Pancreas (tissue), 10 donors: Measurements from ENCODE around the gene NEK10. TPM values are rescaled to one million over a fixed set of nuclear protein-coding genes. Genes with fewer than 3 reads are reported as not detected.

Source experiments
- ATAC-seq, 4 donors: fragments of 200-7000 bp; cut with Tn5 transposase; one replicate each; pipeline versions ENCODE4 v1.8.0 to v1.9.1; 2020; ENCODE audit warnings: mild to moderate bottlenecking in 4 of 4, moderate library complexity in 4 of 4
- DNase-seq, 6 donors: peaks; one replicate each; pipeline ENCODE4 v3.0.0-alpha.2; 2020
- FAIRE-seq: peaks from 2 replicates; lab custom pipeline; 2012; peaks lifted over from hg19 to GRCh38; lab: Jason Lieb, UNC
- H3K27ac ChIP-seq, 4 donors: fragments of 200-600 bp; sonication (generic); 1 replicate in 3 of 4; 2 replicates in 1 of 4; pipeline versions ENCODE4 v1.5.0 to v1.8.0; 2020
- H3K27me3 ChIP-seq, 4 donors: fragments of 200-600 bp; one replicate each; pipeline ENCODE4 v1.8.0; 2021
- H3K36me3 ChIP-seq, 3 donors: fragments of 200-600 bp; sonication (generic) in 1 of 3; one replicate each; pipeline versions ENCODE4 v1.5.0 to v1.8.0; 2020 to 2021
- H3K4me1 ChIP-seq, 3 donors: fragments of 200-600 bp; one replicate each; pipeline ENCODE4 v1.8.0; 2021
- H3K4me3 ChIP-seq, 4 donors: fragments of 200-600 bp; sonication (generic) in 2 of 4; one replicate each; pipeline versions ENCODE4 v1.5.0 to v1.8.0; 2020 to 2021
- H3K9me3 ChIP-seq, 4 donors: fragments of 200-600 bp; one replicate each; pipeline ENCODE4 v1.8.0; 2021
- CTCF ChIP-seq, 4 donors: fragments of 200-600 bp; sonication (generic) in 3 of 4; IDR thresholded peaks; one replicate each; pipeline versions ENCODE4 v1.5.0 to v1.8.0; 2021; ENCODE audit warnings: antibody characterized with exemption in 4 of 4
- WGBS, 2 donors: extraction: QIAGEN DNeasy Blood & Tissue Kit; methylation state at CpG; one replicate each; pipeline ENCODE4 v1.1.7; 2013; 5-methylcytosine and 5-hydroxymethylcytosine counted together
- intact Hi-C, 3 donors: fragments of 100-400 bp; cut with DNase I; formaldehyde crosslinking; loops; one replicate each; pipeline versions ENCODE4 v1.11.1 to v1.14.2; 2022
- polyA plus RNA-seq, 2 donors: library from polyadenylated mRNA; stranded (reverse); fragments of 200-250 nt; gene quantifications; one replicate each; pipeline ENCODE4 v1.2.3, GENCODE V29; 2013
- total RNA-seq, 6 donors: library from RNA; stranded (reverse); fragmentation: NEBNext Ultra II Directional in 4 of 6; extraction: Animal tissue kit (Norgen Biotek cat#: 25700) in 4 of 6; gene quantifications; one replicate each; pipeline versions ENCODE4 v1.2.1 to v1.2.4, GENCODE V29; 2021 to 2023
- donor health status: healthy with polysubstance abuse.
- donor health status: DM: no; HTN: no; CAD: no; lungs with moderate emphysema.
- donor health status: DM: no; HTN: no; CAD: no.
- donor health status: control.
- donor health status: control.
- donor health status: Bipolar disorder and iron deficiency.
- donor health status: DM: yes; HTN: yes; CAD: no.
- donor health status: DM: no; HTN: no; CAD: no.
- donor health status: DM: no; HTN: no; CAD: no.
- donor health status: DM: yes; HTN: yes; CAD: no.

The NEK10 gene
- total and polyA plus RNA-seq, 8 donors, result 0.24 to 0.90 (median 0.37) TPM

GRCh38 chr3:27315003-27315402 lies 54.2 kb downstream of the NEK10 start:
- H3K4me3 ChIP-seq, result no peak overlapping the region
- no peaks in the 10 kb centered on the region for H3K36me3 ChIP-seq
- no peak overlapping the region for H3K27ac ChIP-seq
- intact Hi-C loops, result loop anchor here in 1 of 3 donors (10.0 kb wide), 2 partner anchors 150 to 370 kb away; no protein-coding TSS in a partner anchor
- FAIRE-seq (no peak), DNase-seq (no peak), ATAC-seq (no peak)
- no peaks in the 10 kb centered on the region for H3K4me1 ChIP-seq
- H3K27me3 ChIP-seq, result no peaks in the 10 kb centered on the region
- no peaks in the 10 kb centered on the region for H3K9me3 ChIP-seq
- 65 to 78% methylated on average over 2 of the region's 2 CpGs for WGBS, 2 donors
- no peak for TF ChIP-seq CTCF (IDR thresholded peaks at IDR 0.05)

GRCh38 chr3:27312044-27312668 lies 57.0 kb downstream of the NEK10 start:
- peak in 1 of 6 donors; percentile 15 for DNase-seq
- no peak overlapping the region for H3K4me3 ChIP-seq

GRCh38 chr3:27311400-27311799 lies 57.8 kb downstream of the NEK10 start:
- Histone ChIP-seq H3K36me3 (no peaks in the 10 kb centered on the region), H3K27ac (no peak overlapping the region), H3K27me3 (no peaks in the 10 kb centered on the region), H3K4me3 (no peak overlapping the region), H3K9me3 (no peaks in the 10 kb centered on the region), H3K4me1 (no peaks in the 10 kb centered on the region)
- intact Hi-C loops, result loop anchor here in 1 of 3 donors (10.0 kb wide), 2 partner anchors 153 to 373 kb away; no protein-coding TSS in a partner anchor
- TF ChIP-seq CTCF (IDR thresholded peaks at IDR 0.05), result no peak
- no peak for DNase-seq
- no peak for ATAC-seq
- WGBS, 2 donors, result 53 to 71% methylated on average over 5 of the region's 5 CpGs
- FAIRE-seq, result no peak

More at GRCh38 chr3:27312044-27312668, 57.0 kb downstream of the NEK10 start:
- FAIRE-seq (peak; percentile 95), ATAC-seq (peak; percentile 61 to 91 (median 86))
- H3K4me1 ChIP-seq, result no peaks in the 10 kb centered on the region
- 25 to 32% methylated on average over 5 of the region's 5 CpGs for WGBS, 2 donors
- H3K36me3 ChIP-seq, result no peaks in the 10 kb centered on the region
- H3K27me3 ChIP-seq, result no peaks in the 10 kb centered on the region
- TF ChIP-seq CTCF (IDR thresholded peaks at IDR 0.05), result peak; percentile 49 to 79 (median 58)
- H3K27ac ChIP-seq, result no peak overlapping the region
- no peaks in the 10 kb centered on the region for H3K9me3 ChIP-seq
- intact Hi-C loops, result loop anchor here in 1 of 3 donors (10.0 kb wide), 2 partner anchors 153 to 373 kb away; no protein-coding TSS in a partner anchor

GRCh38 chr3:27310688-27311087 lies 58.5 kb downstream of the NEK10 start:
- WGBS, 2 donors, result 75 to 77% methylated on average over 2 of the region's 2 CpGs
- H3K27me3 ChIP-seq, result no peaks in the 10 kb centered on the region
- H3K36me3 ChIP-seq, result no peaks in the 10 kb centered on the region
- FAIRE-seq (no peak), DNase-seq (no peak), ATAC-seq (no peak)
- H3K4me1 ChIP-seq, result no peaks in the 10 kb centered on the region
- no peaks in the 10 kb centered on the region for H3K9me3 ChIP-seq
- intact Hi-C loops, result loop anchor here in 1 of 3 donors (10.0 kb wide), 2 partner anchors 154 to 374 kb away; no protein-coding TSS in a partner anchor
- no peak for TF ChIP-seq CTCF (IDR thresholded peaks at IDR 0.05)
- no peak overlapping the region for H3K27ac ChIP-seq
- no peak overlapping the region for H3K4me3 ChIP-seq

- intact Hi-C loops, result no loop called here
- Histone ChIP-seq H3K36me3 (no peaks in the 10 kb centered on the region), H3K27me3 (no peaks in the 10 kb centered on the region), H3K9me3 (no peaks in the 10 kb centered on the region), H3K4me3 (no peak overlapping the region), H3K4me1 (no peaks in the 10 kb centered on the region), H3K27ac (no peak overlapping the region)
- TF ChIP-seq CTCF (IDR thresholded peaks at IDR 0.05), result no peak
- WGBS, 2 donors, result 43 to 65% methylated on average over 1 of the region's 1 CpG
- FAIRE-seq, result no peak
- no peak for ATAC-seq
- DNase-seq, result no peak
Observed at GRCh38 chr3:27307566-27307965, 61.6 kb downstream of the NEK10 start.
